Vagina (tissue), 2 donors: Measurements from ENCODE around the gene CDKL1.

ENCODE experiments used
- POLR2A ChIP-seq, 2 donors: fragments of 450-650 bp; IDR thresholded peaks; one replicate each; pipeline ENCODE4 v1.6.1; 2017; ENCODE audit warnings: antibody characterized with exemption in 2 of 2, mild to moderate bottlenecking in 2 of 2, moderate library complexity in 2 of 2
- TF ChIP-seq, protein P1 (sequence below), 3 experiments: fragments of 450-650 bp in 2 of 3; fragments of 200-600 bp in 1 of 3; sonication (generic) in 1 of 3; IDR thresholded peaks; one replicate each; pipeline ENCODE4 v1.5.1; 2017 to 2019; ENCODE audit warnings: antibody characterized with exemption in 3 of 3, mild to moderate bottlenecking in 2 of 3, moderate library complexity in 2 of 3

DNA sequence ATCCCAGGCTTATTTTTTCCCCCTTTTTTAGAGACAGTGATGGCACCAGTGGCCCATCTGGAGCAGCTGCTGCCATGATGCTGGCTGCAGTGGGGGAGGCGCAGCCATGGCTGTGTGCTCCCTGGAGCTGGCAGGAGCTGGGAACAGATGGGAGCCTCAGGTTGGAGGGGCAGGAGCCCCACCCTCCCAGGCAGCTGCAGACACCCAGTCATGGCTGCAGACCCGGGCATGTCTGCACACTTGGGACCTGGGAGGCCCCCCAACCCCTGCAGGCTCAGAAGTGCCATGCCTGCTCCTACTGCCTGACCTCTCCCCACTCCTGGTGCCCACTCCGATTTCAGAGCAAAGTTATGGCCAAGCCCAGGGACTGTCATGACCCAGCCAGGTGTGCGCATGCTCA lies 25.1 kb downstream of the CDKL1 start:
- TF ChIP-seq, protein P1, sequence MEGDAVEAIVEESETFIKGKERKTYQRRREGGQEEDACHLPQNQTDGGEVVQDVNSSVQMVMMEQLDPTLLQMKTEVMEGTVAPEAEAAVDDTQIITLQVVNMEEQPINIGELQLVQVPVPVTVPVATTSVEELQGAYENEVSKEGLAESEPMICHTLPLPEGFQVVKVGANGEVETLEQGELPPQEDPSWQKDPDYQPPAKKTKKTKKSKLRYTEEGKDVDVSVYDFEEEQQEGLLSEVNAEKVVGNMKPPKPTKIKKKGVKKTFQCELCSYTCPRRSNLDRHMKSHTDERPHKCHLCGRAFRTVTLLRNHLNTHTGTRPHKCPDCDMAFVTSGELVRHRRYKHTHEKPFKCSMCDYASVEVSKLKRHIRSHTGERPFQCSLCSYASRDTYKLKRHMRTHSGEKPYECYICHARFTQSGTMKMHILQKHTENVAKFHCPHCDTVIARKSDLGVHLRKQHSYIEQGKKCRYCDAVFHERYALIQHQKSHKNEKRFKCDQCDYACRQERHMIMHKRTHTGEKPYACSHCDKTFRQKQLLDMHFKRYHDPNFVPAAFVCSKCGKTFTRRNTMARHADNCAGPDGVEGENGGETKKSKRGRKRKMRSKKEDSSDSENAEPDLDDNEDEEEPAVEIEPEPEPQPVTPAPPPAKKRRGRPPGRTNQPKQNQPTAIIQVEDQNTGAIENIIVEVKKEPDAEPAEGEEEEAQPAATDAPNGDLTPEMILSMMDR (IDR thresholded peaks at IDR 0.05) = no peak
- no peak for TF ChIP-seq POLR2A (IDR thresholded peaks at IDR 0.05)
